Bronchial epithelial cell (primary cell): ENCODE measurements around the gene CSRP3. TPM values are rescaled to one million over a fixed set of nuclear protein-coding genes. Genes with fewer than 3 reads are reported as not detected.

Source experiments
- DNase-seq: peaks from one replicate; pipeline ENCODE4 v3.0.0-alpha.2; 2010; ENCODE audit warnings: low read depth
- FAIRE-seq: peaks from 2 replicates; lab custom pipeline; 2011; peaks lifted over from hg19 to GRCh38; lab: Jason Lieb, UNC
- H3K27me3 ChIP-seq: 2 replicates; pipeline ENCODE4 v1.5.1; 2011; ENCODE audit warnings: low read length; ENCODE audit not compliant: control insufficient read depth, insufficient read depth
- H3K36me3 ChIP-seq: 2 replicates; pipeline ENCODE4 v1.5.1; 2011; ENCODE audit warnings: low read length; ENCODE audit not compliant: control insufficient read depth, insufficient read depth
- H3K4me3 ChIP-seq: 2 replicates; pipeline ENCODE4 v1.5.1; 2011; ENCODE audit warnings: mild to moderate bottlenecking, low read depth, low read length, control low read depth
- CTCF ChIP-seq: IDR thresholded peaks from 2 replicates; pipeline ENCODE4 v1.5.1; 2011; ENCODE audit warnings: mild to moderate bottlenecking, moderate library complexity, low read length, control low read depth, inconsistent platforms; ENCODE audit not compliant: insufficient read depth, severe bottlenecking
- total RNA-seq: library from RNA; depleted of rRNA; stranded (reverse); fragments of >200 nt; gene quantifications from 2 replicates; pipeline ENCODE4 v1.2.1, GENCODE V29; 2014

CSRP3 gene
- total RNA-seq, 1 donor from 2014 or later, result not detected

GRCh38 chr11:19193916-19194315 is 7.9 kb downstream of the CSRP3 start:
- no peak for TF ChIP-seq CTCF
- no peaks in the 10 kb centered on the region for H3K27me3 ChIP-seq
- H3K36me3 ChIP-seq, result no peaks in the 10 kb centered on the region
- DNase-seq, result no peak
- no peak for FAIRE-seq
- H3K4me3 ChIP-seq, result no peak overlapping the region

DNA sequence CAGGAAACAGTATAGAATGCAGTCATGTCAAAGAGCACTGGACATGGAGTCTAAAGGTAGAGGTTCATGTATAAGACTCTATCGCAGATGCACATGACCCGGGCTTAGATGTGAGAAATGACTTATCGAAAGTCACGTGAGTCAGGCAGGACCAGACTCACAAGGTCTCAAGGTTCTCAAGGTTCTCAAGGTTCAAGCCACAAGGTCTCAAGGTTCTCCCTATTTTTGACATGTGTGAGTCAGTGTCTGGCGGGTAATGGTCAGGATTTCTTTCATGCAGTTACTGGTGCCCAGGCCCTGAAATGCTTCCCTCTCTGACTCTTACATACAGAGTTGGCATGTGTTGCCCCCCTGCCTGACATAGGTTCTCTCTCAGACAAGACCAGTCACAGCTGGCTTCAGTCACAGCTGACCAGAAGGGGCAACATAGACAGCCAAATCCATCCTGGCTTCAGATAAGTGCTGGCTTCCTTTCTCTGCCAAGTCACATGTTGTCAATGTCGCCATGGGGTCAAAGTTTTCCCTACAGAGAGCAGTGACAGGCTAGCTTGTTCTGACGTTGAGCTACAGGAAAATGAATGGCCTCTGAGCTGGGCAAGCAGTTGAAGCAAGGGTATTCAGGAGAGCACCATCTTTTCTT is 10.1 kb downstream of the CSRP3 start:
- no peak overlapping the region for H3K4me3 ChIP-seq
- peak; percentile 75 for FAIRE-seq
- no peak for DNase-seq
- TF ChIP-seq CTCF, result no peak
- H3K27me3 ChIP-seq, result no peaks in the 10 kb centered on the region
- no peaks in the 10 kb centered on the region for H3K36me3 ChIP-seq

GRCh38 chr11:19187833-19188258 is 13.9 kb downstream of the CSRP3 start:
- H3K36me3 ChIP-seq, result no peaks in the 10 kb centered on the region
- FAIRE-seq, result no peak
- no peak for DNase-seq
- no peak for TF ChIP-seq CTCF
- H3K4me3 ChIP-seq, result no peak overlapping the region
- H3K27me3 ChIP-seq, result no peaks in the 10 kb centered on the region

DNA sequence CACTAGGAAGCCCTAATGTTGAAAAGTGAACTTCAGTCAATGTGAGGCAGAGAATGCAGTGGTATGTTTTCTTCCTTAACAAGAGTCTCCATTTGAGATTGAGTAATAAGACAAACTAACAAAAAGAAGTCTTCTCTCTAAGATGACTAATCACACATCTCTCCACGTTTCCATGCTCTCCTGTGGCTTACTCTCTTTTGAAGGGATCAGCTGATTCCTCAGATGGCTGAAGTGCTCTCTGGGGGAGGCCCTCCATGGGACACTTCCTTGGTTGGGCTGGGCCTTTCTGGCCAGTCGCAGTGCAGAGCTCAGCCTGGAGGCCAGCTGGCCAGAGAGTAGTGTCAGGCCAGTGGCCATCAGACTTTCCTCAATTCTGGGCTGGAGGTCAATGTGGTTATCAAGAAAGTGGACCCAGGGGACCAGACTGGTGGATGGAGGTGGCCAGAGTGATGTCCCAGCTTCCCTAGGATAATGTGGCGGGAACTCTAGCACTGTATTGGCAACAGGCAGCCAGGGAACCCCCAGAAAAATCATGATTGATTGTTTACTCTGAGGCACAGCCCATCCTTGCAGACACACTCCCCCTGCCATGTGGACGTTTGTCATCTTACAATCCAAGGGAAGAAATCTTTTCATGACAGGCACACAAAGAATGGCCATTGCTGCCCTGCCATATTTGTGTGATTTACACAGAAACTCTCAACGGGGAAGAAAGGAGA is 14.5 kb downstream of the CSRP3 start:
- H3K4me3 ChIP-seq, result no peak overlapping the region
- TF ChIP-seq CTCF, result no peak
- no peaks in the 10 kb centered on the region for H3K36me3 ChIP-seq
- no peak for FAIRE-seq
- no peaks in the 10 kb centered on the region for H3K27me3 ChIP-seq
- peak; percentile 25 for DNase-seq

DNA sequence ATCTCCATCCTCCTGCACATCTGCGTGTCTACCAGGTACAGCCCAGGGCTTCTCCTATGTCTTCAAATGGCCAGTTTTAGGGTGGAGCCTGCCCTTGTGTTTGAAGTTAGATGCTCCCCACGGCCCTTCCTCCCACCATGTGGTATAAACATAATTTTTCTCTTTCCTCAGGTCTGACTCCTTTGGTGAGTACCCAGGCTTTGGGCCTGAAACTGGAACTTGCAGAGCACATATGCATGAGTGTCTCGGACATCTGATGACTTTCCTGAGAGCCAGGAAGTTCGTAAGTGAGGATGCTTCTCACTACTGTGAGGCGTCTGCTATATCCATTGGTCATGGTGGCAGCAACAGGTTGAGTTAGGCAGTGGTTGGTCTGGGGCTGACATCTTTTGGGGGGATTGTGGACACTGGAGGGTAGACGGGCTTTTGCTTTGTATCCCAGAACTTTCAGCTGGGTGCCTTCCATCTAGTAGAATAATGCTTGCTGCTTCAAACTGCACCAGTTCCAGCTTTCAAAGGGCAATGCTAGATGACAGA is 16.2 kb downstream of the CSRP3 start:
- Histone ChIP-seq H3K4me3 (no peak overlapping the region), H3K27me3 (no peaks in the 10 kb centered on the region), H3K36me3 (no peaks in the 10 kb centered on the region)
- no peak for TF ChIP-seq CTCF
- DNase-seq, result no peak
- peak; percentile 18 for FAIRE-seq
